Inflammatory macrophage treated with lipopolysaccharide for 4 hours (primary cell): ENCODE results near the gene ASPSCR1.

ENCODE experiments used
- DNase-seq: peaks from one replicate; pipeline ENCODE4 v3.0.0-alpha.2; 2020

ASPSCR1 gene

GRCh38 chr17:81977211-81977808 is at the start of gene ASPSCR1:
Gene ASPSCR1 (plus strand): TSS chr17:81977629. CDS start chr17:81977647, 18 bp downstream.
- peak; percentile 93 for DNase-seq

GRCh38 chr17:81927653-81928543 is 49.5 kb upstream of the ASPSCR1 start, which contains the start of gene MAFG:
Gene MAFG (minus strand): TSS chr17:81927735. CDS start chr17:81923185, 4,550 bp downstream.
- DNase-seq, result peak; percentile 94

GRCh38 chr17:81928544-81929252 is 48.7 kb upstream of the ASPSCR1 start:
- no peak for DNase-seq

- DNase-seq, result no peak
Observed at GRCh38 chr17:81929253-81930141, 47.9 kb upstream of the ASPSCR1 start.

GRCh38 chr17:81930142-81931125 is 47.0 kb upstream of the ASPSCR1 start:
- DNase-seq, result no peak

GRCh38 chr17:81931189-81931556 is 46.3 kb upstream of the ASPSCR1 start:
- no peak for DNase-seq

GRCh38 chr17:81931557-81932332 is 45.7 kb upstream of the ASPSCR1 start:
- DNase-seq, result no peak

GRCh38 chr17:81932333-81932983 is 45.0 kb upstream of the ASPSCR1 start:
- DNase-seq, result no peak

GRCh38 chr17:81933178-81933699 is 44.2 kb upstream of the ASPSCR1 start:
- DNase-seq, result no peak

- DNase-seq, result no peak
Observed at GRCh38 chr17:81934098-81934757, 43.2 kb upstream of the ASPSCR1 start.

- DNase-seq, result no peak
Observed at GRCh38 chr17:81934850-81935708, 42.4 kb upstream of the ASPSCR1 start.

GRCh38 chr17:81935709-81936084 is 41.7 kb upstream of the ASPSCR1 start:
- DNase-seq, result no peak

- no peak for DNase-seq
Observed at GRCh38 chr17:81939218-81939617, 38.2 kb upstream of the ASPSCR1 start.

- no peak for DNase-seq
Observed at GRCh38 chr17:81939881-81940385, 37.5 kb upstream of the ASPSCR1 start.

- no peak for DNase-seq
Observed at GRCh38 chr17:81940538-81941483, 36.6 kb upstream of the ASPSCR1 start.

GRCh38 chr17:81941484-81942166 is 35.8 kb upstream of the ASPSCR1 start:
- no peak for DNase-seq
